H1 (cell line): ENCODE data around the gene GPATCH2. TPM values are rescaled to one million over a fixed set of nuclear protein-coding genes. Genes with fewer than 3 reads are reported as not detected.

Experiments used
- CTCF ChIA-PET: fragments of 300-600 bp; sonication (Branson Sonifier 250); formaldehyde crosslinking; loops from one replicate; lab custom pipeline; 2021; ENCODE audit not compliant: partially characterized antibody; lab: Charles Lee
- POLR2A ChIA-PET: fragments of 300-600 bp; sonication (Branson Sonifier 250); formaldehyde crosslinking; loops from one replicate; lab custom pipeline; 2021; ENCODE audit warnings: inconsistent platforms; ENCODE audit not compliant: partially characterized antibody; lab: Charles Lee
- DNase-seq, 2 experiments: peaks; one replicate each; pipeline versions ENCODE4 v3.0.0 to v3.0.0-alpha.2; 2010 to 2022; ENCODE audit warnings: low spot score in 2 of 2, low read depth in 1 of 2, mixed read lengths in 1 of 2
- FAIRE-seq: peaks from 2 replicates; lab custom pipeline; 2011; peaks lifted over from hg19 to GRCh38; lab: Jason Lieb, UNC
- H2AFZ ChIP-seq: 2 replicates; pipeline ENCODE4 v1.8.1; 2012; ENCODE audit warnings: low read length, inconsistent platforms
- H2AK5ac ChIP-seq: 2 replicates; pipeline ENCODE4 v1.6.1; 2013; ENCODE audit warnings: low read depth, low read length
- H2BK120ac ChIP-seq: replicated peaks from 2 replicates; pipeline ENCODE3; 2013; ENCODE audit warnings: low read depth, low read length, inconsistent platforms
- H2BK12ac ChIP-seq: 2 replicates; pipeline ENCODE4 v1.6.1; 2013; ENCODE audit warnings: low read depth, low read length
- H2BK15ac ChIP-seq: 2 replicates; pipeline ENCODE4 v1.6.1; 2013; ENCODE audit warnings: low read length
- H2BK20ac ChIP-seq: 2 replicates; pipeline ENCODE4 v1.6.1; 2013; ENCODE audit warnings: low read length
- H2BK5ac ChIP-seq: 2 replicates; pipeline ENCODE4 v1.6.1; 2013; ENCODE audit warnings: low read depth, low read length
- H3K14ac ChIP-seq: 2 replicates; pipeline ENCODE4 v1.6.1; 2013; ENCODE audit warnings: inconsistent platforms; ENCODE audit not compliant: insufficient read length
- H3K18ac ChIP-seq: 2 replicates; pipeline ENCODE4 v1.6.1; 2013; ENCODE audit warnings: low read length; ENCODE audit errors: extremely low read depth
- H3K23ac ChIP-seq: 2 replicates; pipeline ENCODE4 v1.6.1; 2013; ENCODE audit warnings: inconsistent platforms; ENCODE audit not compliant: insufficient read length
- H3K23me2 ChIP-seq: 2 replicates; pipeline ENCODE4 v1.6.1; 2013; ENCODE audit warnings: low read depth, low read length
- H3K27ac ChIP-seq: 2 replicates; pipeline ENCODE4 v1.6.1; 2011; ENCODE audit warnings: low read depth, low read length, inconsistent platforms
- H3K27me3 ChIP-seq, 4 experiments: replicated peaks in 1 of 4; 1 replicate in 1 of 4; 2 replicates in 3 of 4; pipeline versions ENCODE4 v1.6.1 to v1.8.1; 2011 to 2013; ENCODE audit warnings: low read length in 3 of 4, mild to moderate bottlenecking in 3 of 4, inconsistent platforms in 2 of 4, mixed read lengths in 2 of 4, moderate library complexity in 1 of 4; ENCODE audit not compliant: control insufficient read depth in 3 of 4, insufficient read depth in 3 of 4; ENCODE audit errors: extremely low read depth in 1 of 4
- H3K36me3 ChIP-seq, 4 experiments: 2 replicates each; pipeline versions ENCODE4 v1.6.1 to v1.8.1; 2011 to 2013; ENCODE audit warnings: mild to moderate bottlenecking in 4 of 4, low read length in 3 of 4, moderate library complexity in 2 of 4, control low read depth in 1 of 4, inconsistent platforms in 1 of 4; ENCODE audit not compliant: insufficient read depth in 4 of 4, control insufficient read depth in 2 of 4
- H3K4ac ChIP-seq: replicated peaks from 2 replicates; pipeline ENCODE3; 2013; ENCODE audit warnings: low read length, low read depth, mixed read lengths, inconsistent platforms; ENCODE audit not compliant: insufficient read length
- H3K4me1 ChIP-seq, 4 experiments: replicated peaks in 1 of 4; 1 replicate in 1 of 4; 2 replicates in 3 of 4; pipeline versions ENCODE4 v1.6.1 to v1.8.1; 2011 to 2013; ENCODE audit warnings: low read length in 3 of 4, inconsistent platforms in 2 of 4, mixed read lengths in 1 of 4; ENCODE audit not compliant: insufficient read depth in 4 of 4, control insufficient read depth in 3 of 4
- H3K4me2 ChIP-seq, 2 experiments: 2 replicates each; pipeline versions ENCODE4 v1.6.1 to v1.8.1; 2011 to 2013; ENCODE audit warnings: low read depth in 2 of 2, low read length in 2 of 2, control low read depth in 1 of 2, inconsistent platforms in 1 of 2, mild to moderate bottlenecking in 1 of 2; ENCODE audit not compliant: insufficient read depth in 1 of 2
- H3K4me3 ChIP-seq, 4 experiments: fragments of 200-600, 300-600 bp in 1 of 4; sonication (generic), shearing (Covaris generic), sonication (Bioruptor Twin) in 1 of 4; 2 replicates each; pipeline versions ENCODE4 v1.5.1 to v1.8.1; 2011 to 2016; ENCODE audit warnings: low read length in 4 of 4, low read depth in 3 of 4, control low read depth in 2 of 4, inconsistent platforms in 2 of 4, mild to moderate bottlenecking in 2 of 4, mixed read lengths in 1 of 4, moderate library complexity in 1 of 4; ENCODE audit not compliant: insufficient read depth in 2 of 4; ENCODE audit errors: extremely low read depth in 1 of 4
- H3K56ac ChIP-seq: replicated peaks from 2 replicates; pipeline ENCODE3; 2013; ENCODE audit warnings: low read depth, mild to moderate bottlenecking, mixed read lengths, low read length, inconsistent platforms; ENCODE audit not compliant: insufficient read length
- H3K79me1 ChIP-seq: 2 replicates; pipeline ENCODE4 v1.6.1; 2013; ENCODE audit warnings: low read depth, low read length, control low read depth
- H3K79me2 ChIP-seq, 2 experiments: 2 replicates each; pipeline versions ENCODE4 v1.6.1 to v1.8.1; 2012 to 2013; ENCODE audit warnings: low read length in 2 of 2, mild to moderate bottlenecking in 2 of 2, inconsistent platforms in 1 of 2; ENCODE audit not compliant: insufficient read depth in 2 of 2, control insufficient read depth in 1 of 2
- H3K9ac ChIP-seq, 4 experiments: replicated peaks in 1 of 4; 1 replicate in 1 of 4; 2 replicates in 3 of 4; pipeline versions ENCODE4 v1.6.1 to v1.8.1; 2011 to 2013; ENCODE audit warnings: low read depth in 3 of 4, low read length in 3 of 4, control low read depth in 2 of 4, mild to moderate bottlenecking in 2 of 4, moderate library complexity in 2 of 4, inconsistent platforms in 1 of 4; ENCODE audit errors: extremely low read depth in 1 of 4
- H3K9me3 ChIP-seq, 2 experiments: 2 replicates each; pipeline versions ENCODE4 v1.6.1 to v1.8.1; 2012 to 2013; ENCODE audit warnings: mild to moderate bottlenecking in 2 of 2, moderate library complexity in 2 of 2, control low read depth in 1 of 2, inconsistent platforms in 1 of 2, low read depth in 1 of 2, low read length in 1 of 2, mixed read lengths in 1 of 2; ENCODE audit not compliant: insufficient read depth in 2 of 2
- H4K20me1 ChIP-seq, 2 experiments: replicated peaks in 1 of 2; 2 replicates each; pipeline versions ENCODE3 to v1.8.1; 2011 to 2013; ENCODE audit warnings: inconsistent platforms in 2 of 2, low read length in 2 of 2, mild to moderate bottlenecking in 1 of 2; ENCODE audit not compliant: insufficient read depth in 2 of 2, control insufficient read depth in 1 of 2
- H4K5ac ChIP-seq: 2 replicates; pipeline ENCODE4 v1.6.1; 2013; ENCODE audit warnings: low read length, low read depth, mixed read lengths, inconsistent platforms; ENCODE audit not compliant: insufficient read length
- H4K8ac ChIP-seq: 2 replicates; pipeline ENCODE4 v1.8.0; 2013; ENCODE audit warnings: mild to moderate bottlenecking, moderate library complexity, low read length, inconsistent platforms; ENCODE audit not compliant: insufficient read depth; ENCODE audit errors: extremely low read depth
- H4K91ac ChIP-seq: replicated peaks from 2 replicates; pipeline ENCODE3; 2013; ENCODE audit warnings: low read length, mixed read lengths, inconsistent platforms; ENCODE audit not compliant: insufficient read length
- CEBPB ChIP-seq: IDR thresholded peaks from 2 replicates; pipeline ENCODE4 v1.6.1; 2012; ENCODE audit warnings: low read depth, low read length
- FOSL1 ChIP-seq: IDR thresholded peaks from 2 replicates; pipeline ENCODE4 v1.6.1; 2011; ENCODE audit warnings: mild to moderate bottlenecking, low read depth, low read length, moderate library complexity; ENCODE audit not compliant: insufficient read depth
- HDAC2 ChIP-seq, 2 experiments: fragments of 300-600 bp in 1 of 2; sonication (generic) in 1 of 2; IDR thresholded peaks; 2 replicates each; pipeline ENCODE4 v1.6.1; 2011 to 2012; ENCODE audit warnings: low read depth in 2 of 2, low read length in 2 of 2, mild to moderate bottlenecking in 2 of 2, moderate library complexity in 2 of 2, borderline replicate concordance in 1 of 2, inconsistent platforms in 1 of 2
- JUN ChIP-seq: IDR thresholded peaks from 2 replicates; pipeline ENCODE4 v1.6.1; 2011; ENCODE audit warnings: low read depth, mild to moderate bottlenecking, improper control_type of control experiment, low read length
- KDM4A ChIP-seq: IDR thresholded peaks from one replicate; pipeline ENCODE4 v1.7.1; 2012; ENCODE audit warnings: low read depth, mild to moderate bottlenecking, moderate library complexity, low read length, inconsistent platforms; ENCODE audit not compliant: severe bottlenecking
- RBBP5 ChIP-seq: IDR thresholded peaks from 2 replicates; pipeline ENCODE4 v1.7.1; 2012; ENCODE audit warnings: low read depth, mild to moderate bottlenecking, inconsistent platforms, low read length, moderate library complexity, borderline replicate concordance
- RNF2 ChIP-seq: fragments of 200-900, 300-1000 bp; sonication (generic); IDR thresholded peaks from 2 replicates; pipeline ENCODE4 v1.7.1; 2016; ENCODE audit warnings: borderline replicate concordance, low read depth, mild to moderate bottlenecking, antibody characterized with exemption, low read length; ENCODE audit not compliant: poor library complexity, severe bottlenecking; ENCODE audit errors: missing control alignments
- SP1 ChIP-seq: IDR thresholded peaks from 2 replicates; pipeline ENCODE4 v1.6.1; 2011; ENCODE audit warnings: low read depth, low read length
- WGBS, 2 experiments: shearing (Covaris generic) in 1 of 2; methylation state at CpG; one replicate each; pipeline versions ENCODE4 v1.1.6 to v1.1.7; 2013 to 2015; ENCODE audit warnings: low lambda C conversion rate in 2 of 2, mixed read lengths in 2 of 2, inconsistent platforms in 1 of 2, low coverage in 1 of 2, missing lambda C conversion rate in 1 of 2; ENCODE audit not compliant: insufficient replicate concordance in 2 of 2, insufficient coverage in 1 of 2, insufficient read length in 1 of 2; ENCODE audit errors: extremely low coverage in 1 of 2, missing lambda C conversion rate in 1 of 2; 5-methylcytosine and 5-hydroxymethylcytosine counted together
- polyA plus RNA-seq, 7 experiments: library from polyadenylated mRNA; depleted of rRNA in 3 of 7; stranded (reverse) in 5 of 7; unstranded in 2 of 7; fragments of >200 nt in 5 of 7; fragments of 200-250 nt in 2 of 7; gene quantifications; 1 replicate in 5 of 7; 2 replicates in 1 of 7; 4 replicates in 1 of 7; pipeline versions ENCODE4 v1.2.1 to v1.2.3, GENCODE V29; 2011 to 2013; ENCODE audit warnings: missing spikeins in 2 of 7, mixed read lengths in 2 of 7
- total RNA-seq: library from RNA; stranded (reverse); fragmentation: NEBNext Ultra II Directional; extraction: Animal tissue kit (Norgen Biotek cat#: 25700); gene quantifications from 2 replicates; pipeline ENCODE4 v1.2.1, GENCODE V29; 2021

GPATCH2 gene
- total and polyA plus RNA-seq, 2 of the 8 experiments (the other 6 are each of a cell fraction or from before 2014, with no cell fraction given), result 3.9 to 13.1 TPM

DNA sequence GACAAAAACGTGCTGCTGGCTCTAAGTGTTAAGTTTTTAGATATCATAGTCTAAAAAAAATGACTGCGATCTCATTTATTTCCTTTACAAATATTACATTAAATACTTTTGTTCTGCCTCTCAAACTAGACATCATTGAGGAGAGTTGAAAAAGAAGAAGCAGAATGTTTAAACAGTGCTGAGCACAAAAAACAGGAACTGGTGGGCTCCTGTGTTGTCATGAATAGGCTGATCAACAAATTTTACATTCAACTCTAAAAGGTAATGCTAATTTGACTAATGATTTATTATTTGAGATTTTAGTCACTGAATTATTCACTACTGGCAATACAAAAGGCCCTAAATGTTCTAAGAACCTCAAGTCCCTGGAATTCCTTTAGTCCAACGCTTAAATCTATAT lies 66.1 kb downstream of the GPATCH2 start:
- DNase-seq (no peak), FAIRE-seq (no peak)
- no peak overlapping the region for H2BK15ac ChIP-seq
- H3K23ac ChIP-seq, result no peak overlapping the region
- H2BK12ac ChIP-seq, result no peak overlapping the region
- WGBS, 2 experiments, result 89% methylated on average over 3 of the region's 3 CpGs; no CpG with 5 or more reads in 1 of the 2 experiments
- H2BK20ac ChIP-seq, result no peak overlapping the region
- no peak overlapping the region for H2BK5ac ChIP-seq
- H3K27ac ChIP-seq, result no peak overlapping the region
- H3K36me3 ChIP-seq, result no peaks in the 10 kb centered on the region
- H3K9me3 ChIP-seq, result no peaks in the 10 kb centered on the region
- no peaks in the 10 kb centered on the region for H3K27me3 ChIP-seq
- H3K79me2 ChIP-seq, result no peaks in the 10 kb centered on the region
- no peak overlapping the region for H3K4me3 ChIP-seq
- H3K56ac ChIP-seq, result no peak overlapping the region
- peaks cover 0 to 2% (median 0%) of the 10 kb centered on the region in 4 experiments; a peak in 1 of 7 replicates for H3K4me1 ChIP-seq
- H4K5ac ChIP-seq, result no peak overlapping the region
- H3K4ac ChIP-seq, result no peak overlapping the region
- H3K4me2 ChIP-seq, result no peak overlapping the region
- no peak overlapping the region for H4K8ac ChIP-seq
- H2BK120ac ChIP-seq, result no peak overlapping the region
- no peak overlapping the region for H3K9ac ChIP-seq
- no peaks in the 10 kb centered on the region for H4K20me1 ChIP-seq
- POLR2A ChIA-PET, result no interaction called here
- CTCF ChIA-PET, result no interaction called here
- no peak overlapping the region for H2AK5ac ChIP-seq
- no peaks in the 10 kb centered on the region for H3K23me2 ChIP-seq
- H3K18ac ChIP-seq, result no peak overlapping the region
- H3K14ac ChIP-seq, result no peak overlapping the region
- H2AFZ ChIP-seq, result no peak overlapping the region
- no peaks in the 10 kb centered on the region; the same call in 1 of the 2 replicates for H3K79me1 ChIP-seq
- no peak overlapping the region for H4K91ac ChIP-seq
- TF ChIP-seq RBBP5, result no peak
- TF ChIP-seq RNF2, result no peak
- TF ChIP-seq CEBPB, result no peak
- TF ChIP-seq SP1, result no peak
- TF ChIP-seq JUN, result no peak
- TF ChIP-seq HDAC2 (IDR thresholded peaks at IDR 0.05; ENCODE audit: borderline replicate concordance in 1 of 2, low read depth in 2 of 2, low read length in 2 of 2), result no peak
- TF ChIP-seq FOSL1, result no peak
- no peak for TF ChIP-seq KDM4A
